NCI-H526 treated with DMSO at 0.1 percent for 48 hours (cell line): ENCODE measurements around the gene HPCAL1.

Source experiments
- DNase-seq: peaks from one replicate; lab custom pipeline; 2025; lab: John Stamatoyannopoulos, UW

HPCAL1 gene

DNA sequence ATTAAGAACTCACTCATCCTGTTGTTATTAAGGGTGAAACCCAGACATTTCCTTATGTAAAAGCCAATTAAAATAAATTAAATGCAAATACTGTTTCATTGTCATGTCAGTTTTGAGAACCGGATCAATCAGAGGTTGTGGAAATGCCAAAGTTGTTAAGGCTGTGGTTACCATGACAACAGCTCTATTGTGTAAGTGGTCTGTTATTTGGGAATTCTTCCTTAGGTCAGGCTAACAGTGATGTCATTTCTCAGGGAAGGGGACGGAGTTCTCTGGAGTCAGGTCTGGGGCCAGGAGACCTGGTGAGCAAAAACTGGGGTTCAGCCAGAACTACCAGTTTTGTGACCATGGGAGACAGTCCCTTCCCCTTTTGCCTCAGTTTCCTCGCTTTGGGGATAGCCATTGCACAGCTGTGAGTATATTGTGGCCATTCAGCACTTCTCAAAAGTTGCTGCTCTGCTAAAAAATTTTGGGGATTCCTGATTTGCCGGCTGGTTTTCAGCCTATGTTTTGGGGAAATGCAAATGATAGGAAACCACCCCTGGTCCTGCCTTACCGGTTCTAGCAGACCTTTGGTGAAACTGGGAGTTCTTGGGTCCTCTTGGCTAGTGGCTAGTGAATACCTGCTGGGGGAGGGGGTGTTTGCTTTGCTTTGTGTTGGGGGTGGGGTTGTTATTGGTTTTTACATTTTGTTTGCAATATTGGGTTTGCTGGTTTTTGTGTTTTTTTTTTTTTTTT, 21.6 kb downstream of the HPCAL1 start:
- no peak for DNase-seq

DNA sequence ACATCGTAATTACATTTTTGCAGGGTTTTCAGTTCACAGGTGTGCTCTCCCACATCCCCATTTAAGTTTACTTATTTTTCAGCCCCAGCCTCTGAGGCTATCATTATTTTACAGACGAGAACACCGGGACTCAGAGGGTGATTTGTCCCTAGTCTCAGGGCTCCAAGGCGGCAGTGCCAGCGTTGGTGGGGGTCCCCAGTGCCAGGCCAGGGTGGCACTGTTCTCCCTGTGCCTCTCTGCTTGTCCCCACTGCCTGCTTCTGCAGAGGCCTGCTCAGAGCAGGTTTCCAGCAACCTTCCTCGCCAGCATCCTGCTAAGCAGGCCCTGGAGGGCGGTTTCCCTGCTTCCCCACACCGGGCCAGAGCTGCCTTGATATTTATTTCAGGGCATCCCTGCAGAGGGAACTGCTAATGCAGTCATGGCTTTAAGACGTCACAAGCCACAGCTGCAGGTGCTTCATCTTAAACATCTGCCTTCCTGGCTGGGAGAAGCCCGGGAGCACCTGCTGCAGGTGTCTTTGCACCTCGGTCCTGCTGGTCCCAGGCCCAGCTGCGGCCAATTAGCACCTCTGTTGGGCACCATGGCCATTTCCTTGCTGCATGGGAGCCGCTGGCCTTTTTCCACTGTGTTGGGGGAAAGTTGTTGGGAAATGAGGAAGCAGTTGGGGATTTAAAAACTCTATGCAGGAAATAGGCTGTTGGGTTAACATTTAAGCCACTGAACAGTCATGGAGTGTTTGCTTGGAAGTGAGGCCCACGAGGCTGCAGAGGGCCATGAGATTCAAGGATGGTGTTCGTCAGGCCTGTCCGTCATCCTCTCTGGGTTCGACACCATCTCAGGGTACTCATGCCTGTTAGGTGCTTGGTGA, 22.8 kb downstream of the HPCAL1 start:
- no peak for DNase-seq

GRCh38 chr2:10326151-10326616, 23.5 kb downstream of the HPCAL1 start:
- no peak for DNase-seq

GRCh38 chr2:10326707-10327594, 24.2 kb downstream of the HPCAL1 start:
- DNase-seq = no peak

- no peak for DNase-seq
These were observed 25.4 kb downstream of the HPCAL1 start for GRCh38 chr2:10327896-10328669.

- DNase-seq = no peak
These were observed 26.2 kb downstream of the HPCAL1 start for GRCh38 chr2:10328670-10329579.

GRCh38 chr2:10329580-10329879, 26.8 kb downstream of the HPCAL1 start:
- no peak for DNase-seq

- no peak for DNase-seq
These were observed 27.4 kb downstream of the HPCAL1 start for GRCh38 chr2:10329880-10330699.

- no peak for DNase-seq
These were observed 28.0 kb downstream of the HPCAL1 start for GRCh38 chr2:10330700-10331026.

- DNase-seq = no peak
These were observed 28.5 kb downstream of the HPCAL1 start for GRCh38 chr2:10331027-10331701.

DNA sequence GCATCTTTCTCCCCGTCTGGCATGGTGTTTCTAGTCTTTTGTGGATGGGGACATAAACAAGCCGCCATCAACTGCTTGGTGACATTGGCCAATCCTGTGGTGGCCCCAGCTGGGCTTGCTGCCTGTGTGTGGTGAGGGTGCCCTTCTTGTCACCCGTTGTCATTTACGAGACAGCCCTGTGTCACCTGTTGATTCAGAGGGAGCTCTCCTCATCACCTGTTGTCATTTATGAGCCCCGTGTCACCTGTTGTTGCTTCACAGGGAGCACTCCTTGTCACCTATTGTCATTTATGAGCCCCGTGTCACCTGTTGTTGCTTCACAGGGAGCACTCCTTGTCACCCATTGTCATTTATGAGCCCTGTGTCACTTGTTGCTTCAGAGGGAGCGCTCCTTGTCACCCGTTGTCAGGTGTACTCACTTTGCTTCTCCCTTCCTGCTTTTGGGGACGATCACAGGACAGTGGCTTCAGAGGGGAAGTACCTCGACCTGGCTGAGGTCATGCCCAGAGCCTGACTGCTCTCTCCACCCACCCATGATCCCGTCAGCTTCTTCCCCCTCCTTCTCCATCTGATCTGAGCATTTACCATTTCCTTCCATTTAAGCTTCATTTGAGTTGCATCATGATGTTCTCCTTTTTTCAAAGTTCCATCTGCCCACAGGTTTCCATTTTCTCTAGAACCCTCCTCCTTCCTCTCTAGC, 29.1 kb downstream of the HPCAL1 start:
- DNase-seq = no peak

GRCh38 chr2:10332402-10333246, 29.9 kb downstream of the HPCAL1 start:
- no peak for DNase-seq

DNA sequence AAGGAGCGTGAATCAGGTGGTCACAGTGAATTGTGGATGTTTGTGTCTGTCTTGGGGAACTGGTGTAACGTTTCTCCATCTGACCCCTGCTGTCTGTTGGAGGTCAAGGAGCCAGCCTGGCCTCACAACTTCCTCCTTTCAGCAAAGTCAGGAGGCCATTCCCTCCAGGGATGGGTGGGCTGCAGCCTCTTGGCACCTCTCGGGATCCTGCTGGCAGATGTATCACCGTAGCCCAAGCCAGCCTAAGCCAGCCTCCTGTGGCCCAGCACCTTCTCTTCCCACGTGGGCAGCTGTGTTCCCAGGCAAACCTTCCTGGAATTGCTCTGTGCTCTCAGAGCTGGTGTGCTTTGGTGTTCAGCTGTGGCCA, 30.5 kb downstream of the HPCAL1 start:
- no peak for DNase-seq

DNA sequence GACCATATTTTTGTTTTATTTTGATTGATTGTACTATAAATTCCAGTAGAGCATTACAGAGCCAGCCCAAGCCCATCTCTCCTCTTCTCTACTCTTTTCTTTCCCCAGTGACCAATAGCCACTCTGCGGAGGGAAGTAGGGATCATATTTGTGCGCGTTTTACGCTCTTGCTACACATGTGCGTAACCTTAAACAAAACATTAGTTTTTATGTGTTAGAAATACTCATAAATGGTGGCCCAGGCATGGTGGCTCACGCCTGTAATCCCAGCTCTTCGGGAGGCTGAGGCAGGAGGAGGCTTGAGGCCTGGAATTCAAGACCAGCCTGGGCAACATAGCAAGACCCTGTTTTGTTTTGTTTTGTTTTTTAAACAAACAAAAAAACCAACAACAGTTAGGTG, 31.3 kb downstream of the HPCAL1 start:
- DNase-seq = no peak

DNA sequence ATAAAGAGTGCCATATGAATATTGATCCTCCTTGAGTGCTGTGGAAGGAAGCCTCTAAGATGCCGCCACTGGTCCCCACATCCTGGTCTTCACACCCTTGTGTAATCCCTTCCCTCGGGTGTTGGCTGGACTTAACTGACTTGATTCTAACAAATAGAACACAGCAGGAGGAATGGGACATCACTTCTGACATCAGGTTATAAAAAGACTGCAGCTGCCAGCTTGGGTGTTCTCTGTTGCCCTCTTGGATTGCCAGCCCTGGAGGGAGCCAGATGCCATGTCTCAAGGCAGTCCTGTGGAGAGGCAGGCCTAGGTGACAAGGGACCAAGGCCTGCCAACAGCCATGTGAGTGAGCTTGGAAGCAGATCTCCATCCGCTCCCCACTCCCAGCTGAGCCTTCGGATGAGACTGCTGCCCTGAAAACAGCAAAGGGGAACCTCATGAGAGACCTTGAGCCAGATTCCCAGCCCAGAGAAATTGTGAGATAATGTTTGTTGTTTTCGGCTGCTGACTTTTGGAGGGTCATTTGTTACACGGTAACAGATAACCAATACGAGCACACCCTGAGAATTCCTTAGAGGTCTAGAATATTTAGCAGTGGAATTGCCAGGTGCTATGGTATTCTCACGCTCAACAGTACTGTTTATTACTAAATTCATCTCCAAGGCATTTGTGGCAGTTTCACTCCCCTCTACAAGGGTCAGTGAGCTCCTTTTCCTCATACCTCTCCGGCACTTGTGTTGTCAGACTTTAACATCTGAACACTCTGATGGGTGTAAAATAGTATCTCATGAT, 32.5 kb downstream of the HPCAL1 start:
- DNase-seq = no peak

DNA sequence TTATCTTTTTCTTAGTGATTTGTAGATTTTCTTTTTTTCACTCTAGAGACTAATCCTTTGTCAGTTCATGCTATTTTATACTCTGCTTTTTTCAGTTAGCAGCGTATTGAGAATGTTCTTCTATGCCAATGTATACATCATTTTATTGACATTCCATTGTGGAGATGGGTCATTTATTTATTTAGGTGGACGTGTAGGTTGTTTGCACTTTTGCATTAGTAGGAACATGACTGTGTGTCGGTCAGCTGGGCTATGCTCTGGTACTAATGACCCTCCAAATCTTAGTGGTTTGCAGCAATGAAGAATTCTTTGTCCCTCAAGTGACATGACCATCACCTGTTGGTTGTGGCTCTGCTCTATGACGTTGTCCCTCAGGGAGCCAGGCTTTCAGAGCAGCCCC, 33.6 kb downstream of the HPCAL1 start:
- no peak for DNase-seq
